ENCODE results near the gene ABCA7. TPM values are rescaled to one million over a fixed set of nuclear protein-coding genes. Genes with fewer than 3 reads are reported as not detected.

ABCA7 gene
- total RNA-seq, 1 donor from 2014 or later, result 16.7 TPM

DNA sequence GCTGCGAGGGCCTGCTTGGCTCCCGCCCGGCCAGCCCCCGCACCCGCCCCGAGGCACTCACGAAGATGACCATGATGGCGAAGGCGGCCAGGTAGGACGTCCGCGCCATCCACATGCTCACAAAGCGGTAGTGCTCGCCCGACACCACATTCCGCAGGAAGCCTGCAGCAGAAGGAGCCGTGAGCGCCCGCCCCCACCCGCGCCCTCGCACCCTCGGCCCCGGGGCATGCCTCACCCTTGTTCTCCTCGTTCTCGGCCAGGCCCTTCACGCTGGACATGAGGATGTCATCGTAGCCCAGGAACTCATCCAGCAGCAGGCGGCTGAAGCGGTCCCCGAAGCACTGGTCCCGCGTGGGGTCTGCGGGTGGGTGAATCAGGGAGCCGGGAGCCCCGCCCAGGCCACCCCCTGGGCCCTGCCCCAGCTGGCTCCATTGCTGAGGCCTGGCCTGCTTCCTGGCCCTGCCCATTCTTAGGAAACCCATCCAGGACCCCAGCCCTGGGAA, 28.0 kb upstream of the ABCA7 start:
- Mint-ChIP-seq H3K27ac (ENCODE audit: unreplicated experiment) (no peak overlapping the region), H3K9me3 (ENCODE audit: unreplicated experiment) (no peaks in the 10 kb centered on the region), H3K4me3 (ENCODE audit: unreplicated experiment) (no peak overlapping the region), H3K36me3 (ENCODE audit: unreplicated experiment) (peaks cover 6% of the 10 kb centered on the region), H3K27me3 (ENCODE audit: unreplicated experiment) (no peaks in the 10 kb centered on the region), H3K4me1 (ENCODE audit: unreplicated experiment) (peaks cover 13% of the 10 kb centered on the region)
- DNase-seq (ENCODE audit: extremely low spot score, unreplicated experiment), result no peak
- no peak for TF ChIP-seq CTCF (IDR thresholded peaks at IDR 0.05)

DNA sequence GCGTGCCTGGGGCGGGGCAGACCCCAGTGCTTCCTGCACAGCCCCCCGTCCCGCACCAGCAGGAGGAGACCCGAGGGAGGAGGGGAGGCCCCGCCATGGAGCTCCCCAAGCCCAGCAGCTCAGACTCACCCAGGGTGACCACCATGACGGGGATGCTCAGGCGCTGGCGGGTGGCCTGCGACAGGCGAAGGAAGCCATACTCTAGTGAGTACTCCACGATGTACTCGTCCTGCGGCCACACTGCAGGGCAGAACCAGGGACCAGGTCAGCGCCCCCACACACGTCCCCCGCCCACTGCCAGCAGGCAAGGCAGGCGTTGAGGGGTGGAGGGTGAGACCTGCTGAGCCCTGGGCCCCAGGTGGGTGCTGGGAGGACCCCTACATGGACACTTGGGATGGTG, 27.6 kb upstream of the ABCA7 start:
- TF ChIP-seq CTCF (IDR thresholded peaks at IDR 0.05), result no peak
- no peaks in the 10 kb centered on the region for H3K9me3 Mint-ChIP-seq (ENCODE audit: unreplicated experiment)
- no peak for DNase-seq (ENCODE audit: extremely low spot score, unreplicated experiment)
- peaks cover 17% of the 10 kb centered on the region for H3K4me1 Mint-ChIP-seq (ENCODE audit: unreplicated experiment)
- no peaks in the 10 kb centered on the region for H3K27me3 Mint-ChIP-seq (ENCODE audit: unreplicated experiment)
- peaks cover 6% of the 10 kb centered on the region for H3K36me3 Mint-ChIP-seq (ENCODE audit: unreplicated experiment)
- H3K4me3 Mint-ChIP-seq (ENCODE audit: unreplicated experiment), result no peak overlapping the region
- no peak overlapping the region for H3K27ac Mint-ChIP-seq (ENCODE audit: unreplicated experiment)

GRCh38 chr19:1013218-1013617, 26.7 kb upstream of the ABCA7 start:
- DNase-seq (ENCODE audit: extremely low spot score, unreplicated experiment), result no peak
- Mint-ChIP-seq H3K4me1 (ENCODE audit: unreplicated experiment) (peaks cover 25% of the 10 kb centered on the region), H3K27ac (ENCODE audit: unreplicated experiment) (no peak overlapping the region), H3K27me3 (ENCODE audit: unreplicated experiment) (no peaks in the 10 kb centered on the region), H3K9me3 (ENCODE audit: unreplicated experiment) (no peaks in the 10 kb centered on the region), H3K4me3 (ENCODE audit: unreplicated experiment) (no peak overlapping the region), H3K36me3 (ENCODE audit: unreplicated experiment) (peaks cover 6% of the 10 kb centered on the region)
- no peak for TF ChIP-seq CTCF (IDR thresholded peaks at IDR 0.05)

- H3K4me3 Mint-ChIP-seq (ENCODE audit: unreplicated experiment), result no peak overlapping the region
- peaks cover 6% of the 10 kb centered on the region for H3K36me3 Mint-ChIP-seq (ENCODE audit: unreplicated experiment)
- H3K27me3 Mint-ChIP-seq (ENCODE audit: unreplicated experiment), result no peaks in the 10 kb centered on the region
- no peak for DNase-seq (ENCODE audit: extremely low spot score, unreplicated experiment)
- H3K4me1 Mint-ChIP-seq (ENCODE audit: unreplicated experiment), result peaks cover 35% of the 10 kb centered on the region
- no peak overlapping the region for H3K27ac Mint-ChIP-seq (ENCODE audit: unreplicated experiment)
- no peak for TF ChIP-seq CTCF (IDR thresholded peaks at IDR 0.05)
- H3K9me3 Mint-ChIP-seq (ENCODE audit: unreplicated experiment), result no peaks in the 10 kb centered on the region
Observed at GRCh38 chr19:1014161-1015060, 25.5 kb upstream of the ABCA7 start.

DNA sequence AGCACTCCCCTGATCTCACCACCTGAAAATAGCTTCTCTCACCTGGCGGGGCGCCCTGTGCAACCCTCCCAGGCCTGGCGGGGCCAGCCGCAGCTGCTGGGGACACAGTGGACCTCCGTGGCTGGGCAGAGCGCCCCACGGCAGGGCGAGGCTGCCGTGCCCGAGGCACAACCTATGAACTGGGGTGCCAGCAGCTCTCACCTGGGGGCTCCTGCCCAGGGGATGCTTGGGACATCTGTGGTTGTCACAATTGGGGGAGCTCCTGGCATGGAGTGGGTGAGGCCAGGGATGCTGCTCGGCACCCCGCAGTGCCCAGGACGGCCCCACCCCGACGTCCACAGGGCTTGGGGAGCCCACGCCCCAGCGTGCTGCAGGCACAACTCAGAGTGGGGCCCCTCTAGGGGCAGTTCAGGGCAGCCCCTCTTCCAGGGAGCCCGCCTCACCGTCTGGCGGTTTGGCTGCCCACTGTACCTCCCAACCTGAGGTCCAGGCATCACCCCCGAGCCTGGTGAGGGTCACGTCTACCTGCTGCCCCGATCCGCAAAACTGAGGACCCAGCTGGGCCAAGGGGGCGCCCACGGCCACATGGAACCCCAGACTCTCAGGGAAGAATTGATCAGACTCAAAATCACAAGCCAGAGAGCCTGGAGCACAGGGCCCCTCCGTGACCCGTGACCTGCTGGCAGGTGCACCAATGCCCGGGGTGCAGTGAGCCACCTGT, 24.7 kb upstream of the ABCA7 start:
- no peak for DNase-seq (ENCODE audit: extremely low spot score, unreplicated experiment)
- Mint-ChIP-seq H3K4me1 (ENCODE audit: unreplicated experiment) (peaks cover 39% of the 10 kb centered on the region), H3K36me3 (ENCODE audit: unreplicated experiment) (peaks cover 3% of the 10 kb centered on the region), H3K9me3 (ENCODE audit: unreplicated experiment) (no peaks in the 10 kb centered on the region), H3K27me3 (ENCODE audit: unreplicated experiment) (no peaks in the 10 kb centered on the region), H3K27ac (ENCODE audit: unreplicated experiment) (no peak overlapping the region), H3K4me3 (ENCODE audit: unreplicated experiment) (no peak overlapping the region)
- no peak for TF ChIP-seq CTCF (IDR thresholded peaks at IDR 0.05)
